CD8-positive, alpha-beta memory T cell (primary cell): ENCODE data around the gene CDH6. TPM values are rescaled to one million over a fixed set of nuclear protein-coding genes. Genes with fewer than 3 reads are reported as not detected.

Source experiments
- CTCF ChIA-PET: fragments of 350-600 bp; sonication (Branson Sonifier 250); formaldehyde crosslinking; loops from one replicate; lab custom pipeline; 2021; ENCODE audit warnings: antibody characterized with exemption; lab: Charles Lee
- POLR2A ChIA-PET: fragments of 350-600 bp; sonication (Branson Sonifier 250); formaldehyde crosslinking; loops from one replicate; lab custom pipeline; 2021; ENCODE audit warnings: antibody characterized with exemption; lab: Charles Lee
- DNase-seq, 5 donors: peaks; one replicate each; pipeline versions ENCODE4 v3.0.0 to v3.0.0-alpha.2; 2020 to 2022; ENCODE audit warnings: mixed read lengths in 1 of 5
- H3K27ac ChIP-seq: one replicate; pipeline ENCODE4 v1.7.0; 2013; ENCODE audit warnings: low read depth, mild to moderate bottlenecking, low read length, moderate library complexity
- H3K27me3 ChIP-seq: 2 replicates; pipeline ENCODE4 v1.7.0; 2013; ENCODE audit warnings: low read length, mild to moderate bottlenecking; ENCODE audit not compliant: insufficient read depth, poor library complexity, severe bottlenecking
- H3K36me3 ChIP-seq: 2 replicates; pipeline ENCODE4 v1.7.0; 2013; ENCODE audit warnings: mild to moderate bottlenecking, low read length, moderate library complexity; ENCODE audit not compliant: insufficient read depth
- H3K4me1 ChIP-seq: 2 replicates; pipeline ENCODE4 v1.7.0; 2013; ENCODE audit warnings: mild to moderate bottlenecking, low read length, moderate library complexity; ENCODE audit not compliant: insufficient read depth
- H3K4me3 ChIP-seq: 2 replicates; pipeline ENCODE4 v1.7.0; 2013; ENCODE audit warnings: mild to moderate bottlenecking, low read length
- H3K9me3 ChIP-seq: 2 replicates; pipeline ENCODE4 v1.7.0; 2013; ENCODE audit warnings: mild to moderate bottlenecking, low read length
- H3K27ac Mint-ChIP-seq, 8 donors: one replicate each; pipeline ENCODE4 v1.8.0; 2020 to 2021; ENCODE audit warnings: mixed read lengths in 8 of 8, mild to moderate bottlenecking in 6 of 8, inconsistent platforms in 3 of 8, moderate library complexity in 3 of 8
- H3K27me3 Mint-ChIP-seq, 2 donors: one replicate each; pipeline ENCODE4 v1.8.0; 2020 to 2021; ENCODE audit warnings: mixed read lengths in 2 of 2, mild to moderate bottlenecking in 1 of 2, moderate library complexity in 1 of 2
- H3K36me3 Mint-ChIP-seq, 3 donors: one replicate each; pipeline ENCODE4 v1.8.0; 2020 to 2021; ENCODE audit warnings: mixed read lengths in 3 of 3, inconsistent platforms in 1 of 3, mild to moderate bottlenecking in 1 of 3
- H3K4me1 Mint-ChIP-seq, 3 donors: one replicate each; pipeline ENCODE4 v1.8.0; 2020 to 2021; ENCODE audit warnings: mixed read lengths in 3 of 3, inconsistent platforms in 1 of 3, mild to moderate bottlenecking in 1 of 3
- H3K4me3 Mint-ChIP-seq, 7 donors: one replicate each; pipeline ENCODE4 v1.8.0; 2020 to 2021; ENCODE audit warnings: mixed read lengths in 7 of 7, mild to moderate bottlenecking in 6 of 7, moderate library complexity in 4 of 7, inconsistent platforms in 2 of 7
- H3K9me3 Mint-ChIP-seq, 5 donors: one replicate each; pipeline ENCODE4 v1.8.0; 2020 to 2022; ENCODE audit warnings: mixed read lengths in 5 of 5, mild to moderate bottlenecking in 3 of 5, moderate library complexity in 2 of 5, inconsistent platforms in 1 of 5
- polyA plus RNA-seq: library from polyadenylated mRNA; unstranded; fragments of 300-500 nt; fragmentation: Illumina TruSeq; gene quantifications from one replicate; pipeline ENCODE4 v1.2.3, GENCODE V29; 2021
- total RNA-seq, 2 experiments: library from RNA; stranded (reverse); gene quantifications; one replicate each; pipeline ENCODE4 v1.2.3, GENCODE V29; 2021

The CDH6 gene
- total and polyA plus RNA-seq, 3 experiments from 2014 or later, result not detected

GRCh38 chr5:31268256-31268655 lies 74.8 kb downstream of the CDH6 start:
- Histone ChIP-seq H3K4me1 (no peaks in the 10 kb centered on the region), H3K4me3 (no peak overlapping the region), H3K9me3 (no peaks in the 10 kb centered on the region), H3K36me3 (no peaks in the 10 kb centered on the region), H3K27me3 (no peaks in the 10 kb centered on the region), H3K27ac (no peak overlapping the region)
- Mint-ChIP-seq H3K27me3 (peaks cover 0 to 2% of the 10 kb centered on the region in 2 donors), H3K9me3 (peaks cover 0 to 1% (median 0%) of the 10 kb centered on the region in 5 donors), H3K27ac (no peak overlapping the region), H3K4me3 (no peak overlapping the region), H3K4me1 (no peaks in the 10 kb centered on the region), H3K36me3 (no peaks in the 10 kb centered on the region)
- DNase-seq, result no peak
- ChIA-PET POLR2A (no interaction called here), CTCF (no interaction called here)

GRCh38 chr5:31268686-31269085 lies 75.2 kb downstream of the CDH6 start:
- Mint-ChIP-seq H3K9me3 (peaks cover 0 to 1% (median 0%) of the 10 kb centered on the region in 5 donors), H3K4me3 (no peak overlapping the region), H3K4me1 (no peaks in the 10 kb centered on the region), H3K27ac (no peak overlapping the region), H3K27me3 (peaks cover 0 to 2% of the 10 kb centered on the region in 2 donors), H3K36me3 (no peaks in the 10 kb centered on the region)
- Histone ChIP-seq H3K4me1 (no peaks in the 10 kb centered on the region), H3K9me3 (no peaks in the 10 kb centered on the region), H3K4me3 (no peak overlapping the region), H3K36me3 (no peaks in the 10 kb centered on the region), H3K27me3 (no peaks in the 10 kb centered on the region), H3K27ac (no peak overlapping the region)
- POLR2A ChIA-PET, result no interaction called here
- CTCF ChIA-PET, result no interaction called here
- DNase-seq, result no peak

- H3K4me3 ChIP-seq, result no peak overlapping the region
- no peaks in the 10 kb centered on the region for H3K9me3 ChIP-seq
- Mint-ChIP-seq H3K27me3 (peaks cover 0 to 2% of the 10 kb centered on the region in 2 donors), H3K4me3 (no peak overlapping the region), H3K9me3 (peaks cover 0 to 3% (median 0%) of the 10 kb centered on the region in 5 donors), H3K27ac (no peak overlapping the region), H3K36me3 (no peaks in the 10 kb centered on the region), H3K4me1 (no peaks in the 10 kb centered on the region)
- no peaks in the 10 kb centered on the region for H3K27me3 ChIP-seq
- POLR2A ChIA-PET, result no interaction called here
- CTCF ChIA-PET, result no interaction called here
- no peak overlapping the region for H3K27ac ChIP-seq
- no peaks in the 10 kb centered on the region for H3K36me3 ChIP-seq
- no peak for DNase-seq
- H3K4me1 ChIP-seq, result no peaks in the 10 kb centered on the region
These were observed 75.8 kb downstream of the CDH6 start for GRCh38 chr5:31269259-31269658.

GRCh38 chr5:31270396-31270795 lies 76.9 kb downstream of the CDH6 start:
- H3K4me1 Mint-ChIP-seq, result no peaks in the 10 kb centered on the region
- H3K9me3 ChIP-seq, result no peaks in the 10 kb centered on the region
- no peaks in the 10 kb centered on the region for H3K27me3 ChIP-seq
- peaks cover 0 to 2% of the 10 kb centered on the region in 2 donors for H3K27me3 Mint-ChIP-seq
- H3K27ac ChIP-seq, result no peak overlapping the region
- ChIA-PET CTCF (no interaction called here), POLR2A (no interaction called here)
- H3K27ac Mint-ChIP-seq, result no peak overlapping the region
- peaks cover 0 to 3% (median 0%) of the 10 kb centered on the region in 5 donors for H3K9me3 Mint-ChIP-seq
- H3K4me1 ChIP-seq, result no peaks in the 10 kb centered on the region
- no peaks in the 10 kb centered on the region for H3K36me3 Mint-ChIP-seq
- no peak overlapping the region for H3K4me3 Mint-ChIP-seq
- no peaks in the 10 kb centered on the region for H3K36me3 ChIP-seq
- no peak for DNase-seq
- H3K4me3 ChIP-seq, result no peak overlapping the region

GRCh38 chr5:31271567-31271966 lies 78.1 kb downstream of the CDH6 start:
- H3K9me3 ChIP-seq, result no peaks in the 10 kb centered on the region
- H3K4me1 Mint-ChIP-seq, result no peaks in the 10 kb centered on the region
- ChIA-PET CTCF (no interaction called here), POLR2A (no interaction called here)
- H3K4me3 ChIP-seq, result no peak overlapping the region
- H3K27me3 Mint-ChIP-seq, result no peaks in the 10 kb centered on the region
- no peaks in the 10 kb centered on the region for H3K36me3 ChIP-seq
- DNase-seq, result no peak
- H3K27me3 ChIP-seq, result no peaks in the 10 kb centered on the region
- H3K4me3 Mint-ChIP-seq, result no peak overlapping the region
- no peaks in the 10 kb centered on the region for H3K36me3 Mint-ChIP-seq
- H3K27ac ChIP-seq, result no peak overlapping the region
- no peaks in the 10 kb centered on the region for H3K4me1 ChIP-seq
- no peak overlapping the region for H3K27ac Mint-ChIP-seq
- H3K9me3 Mint-ChIP-seq, result peaks cover 0 to 3% (median 0%) of the 10 kb centered on the region in 5 donors

GRCh38 chr5:31273161-31273560 lies 79.7 kb downstream of the CDH6 start:
- Mint-ChIP-seq H3K4me1 (no peaks in the 10 kb centered on the region), H3K9me3 (peaks cover 0 to 3% (median 0%) of the 10 kb centered on the region in 5 donors), H3K27ac (no peak overlapping the region), H3K4me3 (no peak overlapping the region), H3K36me3 (no peaks in the 10 kb centered on the region), H3K27me3 (no peaks in the 10 kb centered on the region)
- H3K27me3 ChIP-seq, result no peaks in the 10 kb centered on the region
- DNase-seq, result no peak
- no peaks in the 10 kb centered on the region for H3K9me3 ChIP-seq
- POLR2A ChIA-PET, result no interaction called here
- H3K4me3 ChIP-seq, result no peak overlapping the region
- H3K27ac ChIP-seq, result no peak overlapping the region
- CTCF ChIA-PET, result no interaction called here
- no peaks in the 10 kb centered on the region for H3K36me3 ChIP-seq
- H3K4me1 ChIP-seq, result no peaks in the 10 kb centered on the region

DNA sequence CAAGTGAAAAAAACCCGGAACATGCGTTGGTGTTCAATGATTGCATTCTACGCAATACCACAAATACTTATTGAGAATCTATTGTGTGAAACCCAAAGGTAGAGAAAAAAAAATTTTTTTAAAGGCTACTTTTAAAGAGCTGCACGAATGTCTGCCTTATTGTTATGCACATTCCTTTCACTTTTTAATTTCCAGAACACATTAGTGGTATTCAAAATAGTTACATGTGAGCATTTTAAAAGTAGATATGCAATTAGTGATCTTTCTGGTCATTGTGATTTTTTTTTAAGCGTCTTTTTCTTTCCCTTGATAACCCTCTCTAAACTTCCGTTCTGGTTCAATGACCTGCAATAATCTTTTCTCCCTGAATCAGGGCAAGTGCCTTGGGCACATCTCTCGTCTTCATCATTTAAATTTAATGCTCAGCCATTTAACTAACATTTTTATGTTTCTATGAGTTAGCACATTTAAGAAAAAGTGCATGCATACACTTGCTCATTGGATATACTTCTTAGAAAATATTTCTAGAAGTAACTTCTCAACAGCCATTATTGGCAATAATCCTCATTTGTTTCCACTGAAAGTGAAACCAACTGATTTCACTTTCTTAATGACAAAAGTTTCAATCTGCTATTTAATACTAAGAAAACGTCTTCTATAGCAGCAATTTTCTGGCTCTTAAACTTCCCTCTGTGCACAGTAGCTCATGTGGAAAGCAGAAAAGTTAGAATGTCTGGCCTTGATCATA lies 80.3 kb downstream of the CDH6 start:
- Histone ChIP-seq H3K36me3 (no peaks in the 10 kb centered on the region), H3K4me1 (no peaks in the 10 kb centered on the region), H3K27me3 (no peaks in the 10 kb centered on the region), H3K4me3 (no peak overlapping the region), H3K9me3 (no peaks in the 10 kb centered on the region), H3K27ac (no peak overlapping the region)
- ChIA-PET POLR2A (no interaction called here), CTCF (no interaction called here)
- no peak overlapping the region for H3K4me3 Mint-ChIP-seq
- H3K9me3 Mint-ChIP-seq, result peaks cover 0 to 3% (median 0%) of the 10 kb centered on the region in 5 donors
- no peaks in the 10 kb centered on the region for H3K4me1 Mint-ChIP-seq
- H3K27me3 Mint-ChIP-seq, result no peaks in the 10 kb centered on the region
- no peaks in the 10 kb centered on the region for H3K36me3 Mint-ChIP-seq
- no peak for DNase-seq
- H3K27ac Mint-ChIP-seq, result no peak overlapping the region

DNA sequence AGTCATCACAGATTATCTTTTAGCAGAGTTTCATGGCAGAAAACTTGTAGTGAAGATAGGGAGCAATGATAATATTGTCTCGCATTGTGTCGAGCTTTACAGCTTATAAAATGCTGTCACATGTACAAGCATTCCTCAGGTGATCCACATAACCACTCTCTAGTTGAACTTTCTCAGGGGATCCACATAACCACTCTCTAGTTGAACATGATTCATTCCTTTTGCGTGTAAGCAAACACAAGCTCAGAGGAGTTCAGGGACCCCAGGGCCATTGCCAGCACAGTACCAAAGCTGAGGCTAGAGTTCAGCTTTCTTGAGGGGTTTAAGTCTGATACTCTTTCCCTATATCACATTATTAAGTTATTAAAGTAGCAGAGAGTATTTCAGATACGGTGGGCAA lies 86.7 kb downstream of the CDH6 start:
- no peaks in the 10 kb centered on the region for H3K4me1 ChIP-seq
- H3K27ac Mint-ChIP-seq, result no peak overlapping the region
- ChIA-PET CTCF (no interaction called here), POLR2A (interaction anchor here (0.7 kb wide), 1 partner anchor 36 kb away, joined by 4 read pairs; no protein-coding TSS in a partner anchor)
- no peaks in the 10 kb centered on the region for H3K27me3 ChIP-seq
- no peaks in the 10 kb centered on the region for H3K9me3 Mint-ChIP-seq
- H3K4me3 Mint-ChIP-seq, result no peak overlapping the region
- H3K4me3 ChIP-seq, result no peak overlapping the region
- peaks cover 0 to 1% of the 10 kb centered on the region in 2 donors for H3K27me3 Mint-ChIP-seq
- no peak for DNase-seq
- H3K36me3 ChIP-seq, result no peaks in the 10 kb centered on the region
- no peaks in the 10 kb centered on the region for H3K36me3 Mint-ChIP-seq
- H3K27ac ChIP-seq, result no peak overlapping the region
- no peaks in the 10 kb centered on the region for H3K4me1 Mint-ChIP-seq
- H3K9me3 ChIP-seq, result no peaks in the 10 kb centered on the region
